GM23248 (cell line): ENCODE data around the gene KCNJ6.

ENCODE experiments used
- EZH2 ChIP-seq: fragments of 200-600 bp; sonication (generic); IDR thresholded peaks from 2 replicates; pipeline ENCODE4 v1.6.1; 2018; ENCODE audit warnings: antibody characterized with exemption, mild to moderate bottlenecking; ENCODE audit not compliant: insufficient read depth, poor library complexity, severe bottlenecking
- EZH2phosphoT487 ChIP-seq: fragments of 200-600 bp; sonication (generic); IDR thresholded peaks from 2 replicates; pipeline ENCODE4 v1.6.1; 2018; ENCODE audit warnings: antibody characterized with exemption, moderate library complexity, mild to moderate bottlenecking, low read depth; ENCODE audit not compliant: insufficient read depth

DNA sequence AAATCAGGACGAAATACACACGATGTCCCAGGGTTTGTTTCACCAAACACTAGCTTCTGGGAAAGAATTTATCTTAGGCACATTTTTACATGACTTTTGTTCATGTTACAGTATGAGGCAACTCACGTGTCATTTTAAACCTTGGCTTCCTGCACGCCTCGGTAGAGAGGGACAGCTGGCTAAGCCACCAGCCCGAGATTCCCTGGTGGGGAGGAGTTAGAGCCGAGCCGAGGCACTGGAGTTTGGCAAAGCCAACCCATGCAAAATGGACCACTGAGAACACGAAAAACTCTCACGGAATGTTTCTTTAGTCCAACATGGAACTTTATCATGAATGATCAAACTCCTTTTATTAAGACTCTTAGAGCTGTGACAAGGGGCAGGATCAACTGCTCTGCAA, 309.7 kb downstream of the KCNJ6 start:
- no peak for TF ChIP-seq EZH2
- no peak for TF ChIP-seq EZH2phosphoT487
